ENCODE data around the gene PBXIP1.
A peak's percentile ranks its signal among the peaks of the same experiment; 100 is the strongest.

Gene PBXIP1

DNA sequence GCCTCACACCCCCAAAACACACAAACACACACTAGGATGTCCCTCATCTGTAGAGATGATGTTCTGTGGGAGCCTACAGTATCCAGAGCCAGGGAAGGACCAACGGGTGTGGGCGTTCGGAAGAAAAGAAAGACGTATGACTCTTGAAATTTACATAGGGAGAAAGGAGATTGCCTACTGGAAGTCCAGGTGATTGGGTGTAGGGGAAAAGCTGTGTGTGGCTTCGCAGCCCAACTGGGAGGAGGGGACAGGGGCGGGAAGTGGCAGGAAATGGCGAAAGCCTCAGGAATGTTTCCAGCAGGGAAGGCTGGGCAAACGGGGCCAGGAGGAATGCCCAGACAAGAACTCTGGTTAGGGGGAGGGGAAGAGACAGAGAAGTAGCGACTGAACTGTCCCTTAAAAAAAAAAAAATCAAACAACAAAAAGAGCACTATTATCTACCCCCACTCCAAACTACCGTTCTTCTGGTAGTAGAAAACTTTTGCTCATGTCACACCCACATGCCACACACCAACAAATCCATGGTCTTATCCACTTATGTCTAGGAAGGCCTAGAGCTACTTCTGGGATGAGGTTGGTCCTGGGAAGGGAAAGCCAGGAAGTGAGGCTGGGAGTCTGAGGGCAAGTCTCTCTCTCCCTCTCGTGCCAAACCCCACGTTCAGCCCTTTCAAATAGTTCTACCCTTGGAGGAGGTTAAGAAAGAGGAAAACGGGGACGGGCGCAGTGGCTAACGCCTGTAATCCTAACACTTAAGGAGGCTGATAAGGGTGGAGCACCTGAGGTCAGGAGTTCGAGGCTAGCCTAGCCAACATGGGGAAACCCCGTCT lies 16.8 kb upstream of the PBXIP1 start:
- DNase-seq, result no peak

- DNase-seq, result no peak
Observed at GRCh38 chr1:154972213-154972516, 16.3 kb upstream of the PBXIP1 start.

DNA sequence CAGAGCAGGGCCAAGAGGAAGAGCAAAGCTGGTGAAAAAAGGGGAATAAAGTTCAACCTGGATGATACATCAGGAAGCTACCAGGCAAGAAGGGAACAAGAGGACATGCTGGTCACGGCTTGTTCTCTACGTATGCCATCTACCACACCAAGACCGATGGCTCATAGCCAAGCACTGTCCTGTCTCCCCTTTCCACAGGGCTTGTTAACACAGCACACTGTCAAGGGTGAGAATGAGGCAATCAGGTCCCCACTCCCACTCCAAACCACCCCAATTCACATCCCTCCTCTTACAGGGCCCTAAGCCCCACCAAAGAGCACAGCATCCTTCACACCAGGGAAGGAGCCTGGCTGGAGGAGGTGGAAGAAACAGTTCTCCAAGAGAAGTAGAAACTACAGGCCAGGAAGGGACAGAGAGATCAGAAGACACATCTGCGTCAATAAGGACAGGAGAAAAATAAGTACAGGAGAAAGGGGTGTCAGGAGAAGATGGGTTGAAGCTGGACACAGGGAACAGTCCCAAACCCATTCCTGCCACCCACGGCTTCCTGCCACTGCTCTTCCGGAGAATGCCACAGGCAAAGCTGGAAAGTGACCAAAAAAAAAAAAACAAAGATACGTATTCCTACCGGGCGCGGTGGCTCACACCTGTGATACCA lies 15.6 kb upstream of the PBXIP1 start:
- peak in 1 of 2 donors; percentile 33 for DNase-seq

DNA sequence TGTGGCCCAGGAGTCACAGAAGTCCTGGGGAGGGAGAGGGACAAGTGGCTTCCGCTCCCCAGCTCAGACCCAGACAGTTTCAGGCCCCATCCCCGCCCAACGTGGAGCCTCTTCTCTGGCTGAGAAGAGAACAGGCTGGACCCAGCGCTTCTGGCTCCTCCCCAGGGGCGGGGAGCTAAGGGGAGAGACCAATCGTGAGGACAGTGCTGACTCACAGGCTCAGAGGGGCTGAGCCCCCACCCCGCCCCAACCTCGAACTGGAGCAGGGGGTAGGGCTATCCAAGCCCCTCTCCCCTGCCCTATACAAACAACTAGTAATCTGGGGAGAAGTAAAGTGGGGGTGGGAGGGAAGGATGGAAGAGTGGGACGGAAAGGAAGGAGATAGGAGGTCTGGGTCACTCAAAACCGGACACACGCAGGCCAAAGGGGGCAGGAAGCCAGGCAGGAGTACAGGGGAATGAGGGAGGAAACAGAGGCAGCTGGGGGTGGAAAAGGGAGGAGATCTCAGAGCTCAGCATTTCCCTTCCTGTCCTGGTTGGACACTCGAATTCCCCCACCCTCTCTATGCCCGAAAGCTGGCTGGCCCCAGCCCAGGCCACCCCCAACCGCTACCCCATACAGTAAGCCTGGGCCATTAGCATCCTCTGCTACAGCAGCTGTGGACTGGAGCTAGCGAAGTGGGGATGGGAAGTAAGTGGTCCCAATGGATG lies 14.9 kb upstream of the PBXIP1 start, which contains the start of gene SHC1:
TSS of gene SHC1 (minus strand) at position 117 of the 710 bp plus-strand sequence. CDS start 221 bp downstream, outside the sequence.
- DNase-seq, result peak; percentile 35 to 51

DNA sequence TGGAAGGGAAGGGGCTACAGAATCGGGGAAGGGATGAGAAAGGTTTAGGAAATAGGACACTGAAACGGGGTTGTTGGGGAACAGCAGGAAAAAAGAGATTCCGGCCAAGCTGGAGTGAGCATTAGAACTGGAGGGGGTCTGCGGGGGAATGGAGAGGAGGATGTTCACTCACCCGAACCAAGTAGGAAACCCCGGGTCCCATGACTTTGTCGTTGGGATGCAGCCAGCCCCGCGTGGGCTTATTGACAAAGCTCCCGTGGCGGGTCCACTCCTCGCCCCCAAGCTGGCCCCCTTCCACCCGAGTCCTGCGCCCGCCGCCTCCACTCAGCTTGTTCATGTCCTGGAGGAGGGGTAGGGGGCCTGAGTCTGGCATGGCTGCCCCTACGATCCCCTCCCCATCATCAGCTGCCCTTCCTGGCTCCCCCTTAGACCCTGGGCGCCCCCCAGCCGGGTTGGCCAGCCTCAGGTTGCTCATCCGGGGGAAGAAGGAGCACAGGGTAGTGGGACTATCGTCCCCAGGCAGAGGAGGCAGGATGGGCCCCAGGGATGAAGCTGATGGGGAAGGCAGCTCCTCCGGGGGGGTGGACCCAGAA lies 14.1 kb upstream of the PBXIP1 start:
- DNase-seq, result no peak

- DNase-seq, result no peak
Observed at GRCh38 chr1:154969246-154969645, 13.3 kb upstream of the PBXIP1 start.

GRCh38 chr1:154968731-154969130 lies 12.8 kb upstream of the PBXIP1 start:
- no peak for DNase-seq

DNA sequence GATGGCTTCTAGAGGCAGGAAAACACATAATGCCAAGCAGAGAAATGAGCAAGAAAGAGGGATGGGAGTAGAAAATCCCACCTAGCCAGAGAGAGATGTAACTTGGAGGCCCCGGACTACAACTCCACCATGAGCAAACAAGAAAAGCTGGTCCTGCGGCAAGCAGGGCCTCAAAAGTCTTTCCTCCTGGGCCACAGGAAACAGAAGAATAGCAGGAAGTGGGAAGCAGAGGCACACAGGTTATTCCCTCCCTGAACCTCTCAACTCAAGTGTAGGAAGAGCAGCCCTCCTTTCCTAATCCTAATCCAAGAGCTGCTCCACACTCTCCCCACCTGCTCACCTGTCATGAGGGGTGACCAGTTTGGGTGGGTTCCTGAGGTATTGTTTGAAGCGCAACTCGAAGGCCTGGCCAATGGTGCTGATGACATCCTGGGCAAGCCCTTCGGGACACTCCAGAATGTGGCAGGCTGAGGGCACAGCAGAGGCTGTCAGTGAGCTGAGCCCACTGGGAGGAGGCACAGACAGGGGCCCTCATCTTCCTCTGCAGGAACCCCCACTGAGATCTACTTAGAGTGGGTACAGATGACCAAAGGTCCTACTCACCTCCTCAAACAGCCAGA lies 11.5 kb upstream of the PBXIP1 start:
- no peak for DNase-seq

- no peak for DNase-seq
Observed at GRCh38 chr1:154966111-154966510, 10.2 kb upstream of the PBXIP1 start.

DNA sequence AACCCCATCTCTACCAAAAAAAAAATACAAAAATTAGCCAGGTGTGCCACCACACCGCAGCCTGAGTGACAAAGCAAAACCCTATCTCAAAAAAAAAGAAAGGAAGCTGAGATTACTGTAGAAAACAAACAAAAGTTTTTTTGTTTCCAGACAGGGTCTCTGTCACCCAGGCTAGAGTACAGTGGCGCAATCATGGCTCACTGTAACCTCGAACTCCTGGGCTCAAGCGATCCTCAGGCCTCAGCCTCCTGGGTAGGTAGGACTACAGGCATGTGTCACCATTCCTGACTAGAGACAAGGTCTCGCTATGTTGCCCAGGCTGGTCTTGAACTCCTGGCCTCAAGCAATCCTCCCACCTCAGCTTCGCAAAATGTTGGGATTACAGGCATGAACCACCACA lies 8.5 kb upstream of the PBXIP1 start:
- no peak for DNase-seq

DNA sequence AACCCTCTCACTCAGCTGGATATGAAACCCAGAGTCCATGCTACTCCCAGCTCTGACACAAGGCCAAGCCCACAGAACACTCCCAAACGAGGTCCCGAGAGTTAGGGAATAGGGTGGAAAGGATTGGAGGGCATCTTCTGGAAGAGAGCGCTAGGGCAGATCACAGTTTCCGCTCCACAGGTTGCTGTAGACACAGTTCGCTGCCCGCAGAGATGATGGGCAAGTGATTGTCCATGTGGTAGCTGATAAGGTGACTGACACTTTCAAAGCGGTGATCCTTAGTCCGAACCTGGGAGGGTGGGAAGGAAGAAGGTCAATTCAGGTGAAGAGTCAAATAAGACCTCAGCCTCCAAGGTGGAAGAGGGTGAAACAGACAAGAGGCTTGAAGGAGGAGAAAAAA lies 7.7 kb upstream of the PBXIP1 start:
- no peak for DNase-seq

GRCh38 chr1:154962795-154963330 lies 7.0 kb upstream of the PBXIP1 start:
- no peak for DNase-seq

GRCh38 chr1:154962156-154962749 lies 6.4 kb upstream of the PBXIP1 start:
- no peak for DNase-seq

DNA sequence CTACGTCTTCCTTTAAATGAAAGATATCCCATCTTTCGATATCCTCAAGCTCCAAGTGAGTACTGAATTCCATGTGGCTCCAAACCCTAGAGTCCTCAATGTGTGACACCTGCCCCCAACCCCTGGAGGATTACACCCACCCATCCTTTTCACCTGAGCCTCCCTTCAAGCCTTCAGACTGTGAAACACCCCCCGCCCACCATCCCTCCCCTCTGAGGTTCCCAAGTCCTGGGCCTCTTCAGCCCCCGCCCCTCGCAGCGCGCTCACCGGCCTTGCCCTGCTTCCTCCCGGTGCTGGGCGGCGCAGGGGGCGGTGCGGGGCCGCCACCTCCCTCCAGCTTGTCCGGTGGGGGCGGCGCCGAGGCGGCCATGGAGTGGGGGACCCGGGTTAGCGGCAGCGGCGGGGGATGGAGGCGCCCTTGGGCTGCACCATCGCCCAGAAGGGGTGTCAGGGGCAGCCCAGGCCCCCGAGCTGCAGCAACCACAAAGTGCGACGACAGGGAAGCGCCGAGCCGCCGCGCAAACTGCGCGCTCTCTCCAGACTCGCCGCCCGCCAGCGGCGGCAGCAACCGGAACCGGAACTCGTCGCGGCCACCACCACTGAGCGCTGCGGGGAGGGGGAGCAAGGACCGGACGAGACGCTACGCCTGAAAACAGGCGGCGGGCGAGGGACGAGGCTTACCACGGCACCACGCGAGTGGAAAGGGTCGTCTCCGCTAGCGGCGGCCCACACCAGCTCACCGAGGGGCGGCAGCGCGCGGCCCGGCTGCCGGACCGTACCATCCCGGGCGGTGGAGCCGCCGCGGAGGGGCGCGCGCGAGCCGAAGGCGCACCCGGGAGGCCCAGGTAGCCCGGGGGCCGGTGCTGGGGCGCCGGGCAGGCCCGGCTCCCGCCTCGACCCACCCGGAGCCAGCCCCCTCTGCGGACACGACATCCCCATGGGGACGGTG lies 5.6 kb upstream of the PBXIP1 start, which contains the start of gene PYGO2:
TSS of gene PYGO2 (minus strand) at position 576 of the 949 bp plus-strand sequence. CDS start at position 370, 206 bp downstream.
- DNase-seq, result peak; percentile 54 to 68

DNA sequence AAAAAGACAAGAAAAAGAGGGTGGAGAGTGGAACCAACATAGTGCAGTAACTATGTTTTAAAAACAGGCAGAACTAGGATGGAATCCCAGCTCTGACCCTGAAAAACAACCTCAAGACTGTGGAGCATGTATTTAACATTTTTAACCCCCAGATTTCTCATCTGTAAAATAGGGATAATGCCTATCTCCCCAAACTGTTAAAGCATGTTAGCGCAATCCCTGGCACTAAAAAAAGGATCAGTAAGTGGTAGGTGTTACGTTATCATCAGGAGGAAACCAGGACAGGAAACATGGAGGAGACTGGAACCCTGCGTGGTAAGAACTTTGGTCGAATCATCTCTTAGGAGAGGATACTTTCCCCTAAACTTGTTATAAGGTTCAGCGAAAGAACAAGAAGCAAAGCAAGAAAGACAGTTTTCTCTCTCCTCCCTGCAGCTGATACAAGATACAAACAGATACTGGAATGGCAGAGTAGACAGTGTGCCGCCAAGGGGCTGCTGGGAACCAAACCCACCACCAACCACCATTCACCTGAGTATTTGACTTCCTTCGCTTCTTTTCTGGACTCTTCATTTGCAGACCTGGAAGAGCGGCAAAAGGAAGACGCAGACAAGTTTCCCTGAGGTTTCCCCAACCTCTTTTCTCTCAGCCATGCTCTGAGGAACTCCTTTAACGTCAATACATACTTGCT lies 4.7 kb upstream of the PBXIP1 start:
- no peak for DNase-seq

DNA sequence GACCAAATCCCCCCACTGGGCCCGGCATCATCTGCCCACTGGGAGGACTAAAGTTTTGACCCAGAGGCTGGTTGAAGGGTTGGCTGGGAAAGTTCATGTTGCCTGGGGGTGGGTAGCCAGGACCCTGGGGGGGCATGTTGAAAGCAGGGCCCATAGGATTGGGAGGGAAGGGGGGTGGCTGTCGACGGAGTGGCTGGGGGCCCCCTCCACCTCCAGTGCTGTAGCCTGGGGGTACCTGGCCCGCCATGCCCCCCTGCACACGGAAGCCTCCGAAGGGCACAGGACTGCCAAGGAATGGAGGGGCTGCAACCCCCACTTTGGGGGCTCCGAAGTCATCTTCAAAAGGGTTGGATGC lies 3.5 kb upstream of the PBXIP1 start:
- no peak for DNase-seq

GRCh38 chr1:154958681-154959425 lies 3.0 kb upstream of the PBXIP1 start:
- no peak for DNase-seq

- DNase-seq, result peak; percentile 56 to 64
Observed at GRCh38 chr1:154958036-154958435, 2.1 kb upstream of the PBXIP1 start.

GRCh38 chr1:154957091-154957657 lies 1.3 kb upstream of the PBXIP1 start:
- DNase-seq, result no peak

Data from inflammatory macrophage treated with lipopolysaccharide for 1 hour (primary cell).